Upper lobe of left lung (tissue), 4 donors: ENCODE data around the gene PAFAH1B1.

Experiments
- CTCF ChIP-seq, 6 experiments: fragments of 450-650 bp in 4 of 6; fragments of 200-600 bp in 2 of 6; sonication (generic) in 2 of 6; IDR thresholded peaks; one replicate each; pipeline ENCODE4 v1.5.1; 2016 to 2019; ENCODE audit warnings: antibody characterized with exemption in 6 of 6
- EP300 ChIP-seq, 4 donors: sonication (generic); formaldehyde crosslinking; IDR thresholded peaks; one replicate each; pipeline ENCODE4 v1.5.1; 2017; ENCODE audit warnings: antibody characterized with exemption in 4 of 4, control low read depth in 2 of 4
- POLR2A ChIP-seq, 4 donors: fragments of 450-650 bp; IDR thresholded peaks; one replicate each; pipeline ENCODE4 v1.5.1; 2016 to 2017; ENCODE audit warnings: antibody characterized with exemption in 4 of 4, mild to moderate bottlenecking in 2 of 4

GRCh38 chr17:2724784-2725164 lies 131.3 kb downstream of the PAFAH1B1 start:
- TF ChIP-seq CTCF (IDR thresholded peaks at IDR 0.05) (peak in 3 of 6 experiments; percentile 10 to 24 (median 14)), POLR2A (IDR thresholded peaks at IDR 0.05) (no peak), EP300 (IDR thresholded peaks at IDR 0.05) (no peak)
